WI38 (cell line): Measurements from ENCODE around the gene ZNF626.
"Not testable (repeated sequence)": the region's sequence is repeated elsewhere in the genome, so short reads cannot be mapped to it uniquely, and the experiment has no call there.

Experiments used
- H3K4me3 ChIP-seq: 2 replicates; pipeline ENCODE4 v1.5.1; 2011; ENCODE audit warnings: low read depth, mild to moderate bottlenecking, control low read depth, low read length
- CTCF ChIP-seq: IDR thresholded peaks from 2 replicates; pipeline ENCODE4 v1.5.1; 2012; ENCODE audit warnings: low read depth, mild to moderate bottlenecking, control low read depth, low read length

ZNF626 gene

GRCh38 chr19:20640545-20640944 is 20.8 kb downstream of the ZNF626 start:
- H3K4me3 ChIP-seq, result no peak overlapping the region
- no peak for TF ChIP-seq CTCF

GRCh38 chr19:20640023-20640422 is 21.3 kb downstream of the ZNF626 start:
- TF ChIP-seq CTCF, result no peak
- H3K4me3 ChIP-seq, result no peak overlapping the region

GRCh38 chr19:20624560-20624959 is 36.8 kb downstream of the ZNF626 start:
- H3K4me3 ChIP-seq, result not testable (repeated sequence)

GRCh38 chr19:20616071-20616470 is 45.3 kb downstream of the ZNF626 start:
- no peak for TF ChIP-seq CTCF
- no peak overlapping the region for H3K4me3 ChIP-seq

GRCh38 chr19:20614971-20615370 is 46.4 kb downstream of the ZNF626 start:
- H3K4me3 ChIP-seq, result not testable (repeated sequence)

GRCh38 chr19:20612711-20613316 is 48.6 kb downstream of the ZNF626 start:
- no peak for TF ChIP-seq CTCF
- peak overlapping the region; percentile 53 for H3K4me3 ChIP-seq

- H3K4me3 ChIP-seq, result no peak overlapping the region
- no peak for TF ChIP-seq CTCF
Observed at GRCh38 chr19:20611866-20612265, 49.5 kb downstream of the ZNF626 start.

- TF ChIP-seq CTCF, result no peak
- no peak overlapping the region for H3K4me3 ChIP-seq
Observed at GRCh38 chr19:20607943-20608342, 53.4 kb downstream of the ZNF626 start.
